Adrenal gland (tissue), 5 donors: Measurements from ENCODE around the gene GALNTL6.

Source experiments
- POLR2A ChIP-seq, 2 donors: fragments of 450-650 bp; IDR thresholded peaks; one replicate each; pipeline ENCODE4 v1.6.1; 2017; ENCODE audit warnings: antibody characterized with exemption in 2 of 2, mild to moderate bottlenecking in 2 of 2, moderate library complexity in 1 of 2
- TF ChIP-seq, protein P1 (sequence below), 6 experiments: fragments of 450-650 bp in 4 of 6; fragments of 200-600 bp in 2 of 6; sonication (generic) in 1 of 6; IDR thresholded peaks; 1 replicate in 5 of 6; 2 replicates in 1 of 6; pipeline versions ENCODE4 v1.5.1 to v1.8.0; 2016 to 2021; ENCODE audit warnings: antibody characterized with exemption in 6 of 6, mild to moderate bottlenecking in 2 of 6, moderate library complexity in 1 of 6
- donor health status: DM: no; HTN: no; CAD: no.

GRCh38 chr4:172129593-172129992 is 316.4 kb downstream of the GALNTL6 start:
- TF ChIP-seq, protein P1, sequence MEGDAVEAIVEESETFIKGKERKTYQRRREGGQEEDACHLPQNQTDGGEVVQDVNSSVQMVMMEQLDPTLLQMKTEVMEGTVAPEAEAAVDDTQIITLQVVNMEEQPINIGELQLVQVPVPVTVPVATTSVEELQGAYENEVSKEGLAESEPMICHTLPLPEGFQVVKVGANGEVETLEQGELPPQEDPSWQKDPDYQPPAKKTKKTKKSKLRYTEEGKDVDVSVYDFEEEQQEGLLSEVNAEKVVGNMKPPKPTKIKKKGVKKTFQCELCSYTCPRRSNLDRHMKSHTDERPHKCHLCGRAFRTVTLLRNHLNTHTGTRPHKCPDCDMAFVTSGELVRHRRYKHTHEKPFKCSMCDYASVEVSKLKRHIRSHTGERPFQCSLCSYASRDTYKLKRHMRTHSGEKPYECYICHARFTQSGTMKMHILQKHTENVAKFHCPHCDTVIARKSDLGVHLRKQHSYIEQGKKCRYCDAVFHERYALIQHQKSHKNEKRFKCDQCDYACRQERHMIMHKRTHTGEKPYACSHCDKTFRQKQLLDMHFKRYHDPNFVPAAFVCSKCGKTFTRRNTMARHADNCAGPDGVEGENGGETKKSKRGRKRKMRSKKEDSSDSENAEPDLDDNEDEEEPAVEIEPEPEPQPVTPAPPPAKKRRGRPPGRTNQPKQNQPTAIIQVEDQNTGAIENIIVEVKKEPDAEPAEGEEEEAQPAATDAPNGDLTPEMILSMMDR (IDR thresholded peaks at IDR 0.05): no peak
- TF ChIP-seq POLR2A (IDR thresholded peaks at IDR 0.05): no peak
